Inferior parietal cortex (tissue), 1 donor: ENCODE data around the gene CNPY4.
"Not testable (repeated sequence)": the region's sequence is repeated elsewhere in the genome, so short reads cannot be mapped to it uniquely, and the experiment has no call there.

Source experiments
- DNase-seq: peaks from one replicate; pipeline ENCODE4 v3.0.0-alpha.2; 2016; ENCODE audit errors: extremely low spot score

CNPY4 gene

DNA sequence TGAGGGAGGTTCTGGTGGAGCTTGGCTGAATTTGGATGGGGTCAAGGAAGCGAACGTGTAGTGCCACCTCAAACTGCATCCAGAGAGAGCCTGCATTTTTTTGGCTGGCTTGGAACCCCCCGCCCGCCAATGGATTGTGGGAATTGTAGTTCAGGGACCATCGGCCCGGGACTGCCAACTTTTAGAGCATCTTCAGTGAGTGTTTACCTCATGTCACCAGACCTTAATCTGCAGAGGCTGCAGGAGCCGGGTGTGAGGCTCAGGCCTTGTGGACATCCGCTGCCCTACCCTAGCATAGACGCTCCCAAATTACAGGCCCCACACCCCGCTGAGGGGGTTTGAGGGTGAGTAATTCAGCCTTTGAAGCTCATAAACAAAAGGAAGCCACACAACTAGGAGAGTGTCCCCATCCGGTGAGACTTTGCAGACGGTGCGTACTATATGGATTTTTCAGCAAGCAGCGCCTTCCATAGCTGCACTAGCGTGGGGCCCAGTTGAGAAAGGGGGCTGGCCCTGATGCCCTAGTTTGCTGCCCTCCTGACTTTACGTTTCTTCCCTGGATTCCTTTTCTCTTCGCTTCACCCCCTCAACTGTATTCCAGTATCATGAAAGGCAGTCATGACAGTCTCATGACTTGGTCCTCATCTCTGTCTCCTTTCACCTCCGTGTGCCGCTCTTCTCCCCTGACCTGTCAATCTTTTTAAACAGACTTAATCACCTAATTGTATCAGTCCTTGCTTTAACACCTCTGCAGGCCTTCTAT is 717 bp downstream of the CNPY4 start:
- DNase-seq: peak; percentile 74

- no peak for DNase-seq
Measured at GRCh38 chr7:100120733-100121036, 1.3 kb downstream of the CNPY4 start.

DNA sequence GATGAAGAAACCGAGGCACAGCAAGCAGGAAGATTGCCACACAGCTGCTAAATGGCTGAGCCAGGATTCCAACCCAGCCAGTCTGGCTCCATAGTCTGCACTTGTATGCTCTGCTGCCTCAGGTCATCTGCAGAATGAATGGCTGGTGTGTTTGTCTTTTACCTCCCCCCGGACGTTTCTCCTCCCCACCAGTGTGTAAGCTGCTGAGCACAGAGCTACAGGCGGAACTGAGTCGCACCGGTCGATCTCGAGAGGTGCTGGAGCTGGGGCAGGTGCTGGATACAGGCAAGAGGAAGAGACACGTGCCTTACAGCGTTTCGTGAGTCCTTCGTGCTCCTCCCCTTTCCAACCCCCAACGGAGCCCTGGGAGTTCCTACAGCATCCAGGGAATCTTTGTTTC is 2.6 kb downstream of the CNPY4 start:
- no peak for DNase-seq

DNA sequence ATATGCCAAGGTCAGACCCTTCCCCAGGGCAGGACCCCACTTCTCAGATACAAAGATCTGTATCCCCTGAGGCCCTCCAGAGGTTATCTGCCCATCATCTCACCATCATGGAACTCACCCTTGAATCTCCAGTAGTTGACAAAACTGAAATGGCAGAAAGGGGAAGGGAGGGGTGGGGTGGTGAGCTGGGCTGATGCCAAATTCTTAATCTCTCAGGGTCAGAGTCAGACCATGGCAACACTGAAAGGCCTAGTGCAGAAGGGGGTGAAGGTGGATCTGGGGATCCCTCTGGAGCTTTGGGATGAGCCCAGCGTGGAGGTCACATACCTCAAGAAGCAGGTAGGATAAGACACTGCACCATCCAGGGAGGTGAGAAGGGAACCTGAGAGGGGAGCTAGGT is 3.1 kb downstream of the CNPY4 start:
- no peak for DNase-seq

DNA sequence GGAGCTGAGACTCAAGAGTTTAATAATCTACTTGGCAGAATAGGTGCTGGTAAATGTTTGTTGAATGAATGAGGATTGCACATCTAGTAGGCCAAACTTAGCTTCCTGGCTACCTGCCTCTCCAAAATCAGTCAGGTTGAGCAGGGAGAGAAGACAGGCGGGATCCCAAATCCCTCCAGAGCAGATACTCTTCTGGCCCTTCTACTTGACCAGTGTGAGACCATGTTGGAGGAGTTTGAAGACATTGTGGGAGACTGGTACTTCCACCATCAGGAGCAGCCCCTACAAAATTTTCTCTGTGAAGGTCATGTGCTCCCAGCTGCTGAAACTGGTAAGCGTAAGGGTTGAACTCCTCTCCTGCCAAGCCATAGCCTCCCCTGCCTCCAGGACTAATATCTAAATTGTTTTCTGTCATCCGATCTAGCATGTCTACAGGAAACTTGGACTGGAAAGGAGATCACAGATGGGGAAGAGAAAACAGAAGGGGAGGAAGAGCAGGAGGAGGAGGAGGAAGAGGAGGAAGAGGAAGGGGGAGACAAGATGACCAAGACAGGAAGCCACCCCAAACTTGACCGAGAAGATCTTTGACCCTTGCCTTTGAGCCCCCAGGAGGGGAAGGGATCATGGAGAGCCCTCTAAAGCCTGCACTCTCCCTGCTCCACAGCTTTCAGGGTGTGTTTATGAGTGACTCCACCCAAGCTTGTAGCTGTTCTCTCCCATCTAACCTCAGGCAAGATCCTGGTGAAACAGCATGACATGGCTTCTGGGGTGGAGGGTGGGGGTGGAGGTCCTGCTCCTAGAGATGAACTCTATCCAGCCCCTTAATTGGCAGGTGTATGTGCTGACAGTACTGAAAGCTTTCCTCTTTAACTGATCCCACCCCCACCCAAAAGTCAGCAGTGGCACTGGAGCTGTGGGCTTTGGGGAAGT is 5.1 kb downstream of the CNPY4 start:
- DNase-seq: no peak

GRCh38 chr7:100126239-100126930 is 7.0 kb downstream of the CNPY4 start:
- no peak for DNase-seq

- peak; percentile 94 for DNase-seq
Measured at GRCh38 chr7:100126931-100127865, 7.8 kb downstream of the CNPY4 start, which contains the start of gene MBLAC1. TSS of gene MBLAC1 (plus strand) at chr7:100126967. CDS start at chr7:100127396, 429 bp downstream.

DNA sequence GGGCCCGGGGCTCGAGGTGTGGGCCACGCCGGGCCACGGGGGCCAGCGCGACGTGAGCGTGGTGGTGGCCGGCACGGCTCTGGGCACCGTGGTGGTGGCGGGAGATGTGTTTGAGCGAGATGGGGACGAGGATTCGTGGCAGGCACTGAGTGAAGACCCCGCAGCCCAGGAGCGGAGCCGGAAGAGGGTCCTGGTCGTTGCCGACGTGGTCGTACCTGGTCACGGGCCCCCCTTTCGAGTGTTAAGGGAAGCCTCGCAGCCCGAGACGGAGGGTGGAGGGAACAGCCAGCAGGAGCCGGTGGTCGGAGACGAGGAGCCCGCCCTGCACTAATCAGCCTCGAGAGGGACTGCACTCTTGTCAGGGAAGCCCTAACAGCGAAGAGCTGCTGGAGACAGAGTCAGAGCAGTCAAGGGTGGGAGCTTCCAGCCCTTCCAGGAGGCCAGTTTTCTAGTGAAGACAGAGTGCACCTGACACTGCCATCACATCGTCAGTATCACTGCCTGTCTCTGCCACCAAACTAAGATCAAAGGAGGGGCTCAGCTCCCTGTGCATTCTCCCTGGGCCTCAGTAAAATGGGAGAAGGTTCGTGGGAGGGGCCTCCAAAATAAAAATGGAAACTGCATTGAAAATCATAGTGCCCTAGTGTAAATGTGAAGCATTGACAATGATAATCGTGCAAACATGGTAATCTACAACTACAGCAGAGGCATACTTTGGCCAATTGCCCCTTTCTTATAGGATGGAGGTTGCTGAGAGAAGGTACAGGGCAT is 8.6 kb downstream of the CNPY4 start:
- no peak for DNase-seq

- no peak for DNase-seq
Measured at GRCh38 chr7:100128637-100128963, 9.2 kb downstream of the CNPY4 start.

DNA sequence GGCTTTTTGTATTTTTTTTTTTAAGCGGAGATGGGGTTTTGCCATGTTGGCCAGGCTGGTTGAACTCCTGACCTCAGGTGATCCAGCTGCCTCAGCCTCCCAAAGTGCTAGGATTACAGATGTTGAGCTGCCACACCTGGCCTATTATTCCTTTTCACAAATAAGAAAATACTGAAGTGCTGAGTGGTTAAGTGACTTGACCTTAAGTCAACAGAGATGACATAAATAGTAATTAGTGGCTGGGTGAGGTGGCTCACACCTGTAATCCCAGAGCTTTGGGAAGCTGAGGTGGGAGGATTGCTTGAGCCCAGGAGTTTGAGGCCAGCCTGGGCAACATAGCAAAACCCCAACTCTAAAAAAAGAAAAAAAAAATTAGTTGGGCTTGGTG is 10.8 kb downstream of the CNPY4 start:
- not testable (repeated sequence) for DNase-seq

GRCh38 chr7:100130608-100131453 is 11.4 kb downstream of the CNPY4 start:
- DNase-seq: peak; percentile 77

DNA sequence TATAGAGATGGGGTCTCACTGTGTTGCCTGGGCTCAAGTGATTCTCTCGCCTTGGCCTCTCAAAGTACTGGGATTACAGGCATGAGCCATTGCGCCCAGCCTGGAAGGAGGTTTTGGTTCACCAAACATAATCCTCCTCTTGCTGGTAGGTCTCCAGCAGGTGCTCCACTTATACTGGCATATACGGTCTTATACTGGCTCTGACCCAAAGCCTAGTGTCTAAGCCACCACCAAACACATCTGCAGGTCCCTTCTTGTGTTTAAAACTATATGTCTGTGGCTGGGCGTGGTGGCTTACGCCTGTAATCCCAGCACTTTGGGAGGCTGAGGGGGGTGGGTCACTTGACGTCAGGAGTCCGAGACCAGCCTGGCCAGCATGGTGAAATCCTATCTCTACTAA is 12.7 kb downstream of the CNPY4 start:
- DNase-seq: no peak

DNA sequence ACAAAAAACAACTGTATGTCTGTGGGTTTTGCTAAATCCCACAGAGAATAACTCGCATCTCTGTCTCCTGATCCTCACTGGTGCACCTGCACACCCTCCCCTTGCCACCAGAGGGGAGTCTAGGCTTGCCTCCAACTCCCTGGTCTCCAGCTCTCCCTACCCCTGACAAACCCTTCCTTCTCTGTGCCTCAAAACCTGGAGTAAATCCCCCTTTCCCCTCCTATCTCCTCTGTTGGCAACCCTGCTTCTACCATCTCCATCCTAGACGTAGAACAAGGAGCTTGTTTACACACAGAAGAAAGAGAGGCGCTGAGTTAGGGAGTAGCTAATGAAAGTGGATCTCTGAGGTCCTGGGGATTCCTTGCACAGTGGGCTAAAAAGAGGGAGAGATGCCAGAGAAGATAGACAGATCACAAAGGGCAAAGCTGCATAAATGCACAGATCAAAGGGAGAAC is 13.3 kb downstream of the CNPY4 start:
- DNase-seq: peak; percentile 52

GRCh38 chr7:100137851-100138760 is 18.7 kb downstream of the CNPY4 start:
- DNase-seq: no peak

DNA sequence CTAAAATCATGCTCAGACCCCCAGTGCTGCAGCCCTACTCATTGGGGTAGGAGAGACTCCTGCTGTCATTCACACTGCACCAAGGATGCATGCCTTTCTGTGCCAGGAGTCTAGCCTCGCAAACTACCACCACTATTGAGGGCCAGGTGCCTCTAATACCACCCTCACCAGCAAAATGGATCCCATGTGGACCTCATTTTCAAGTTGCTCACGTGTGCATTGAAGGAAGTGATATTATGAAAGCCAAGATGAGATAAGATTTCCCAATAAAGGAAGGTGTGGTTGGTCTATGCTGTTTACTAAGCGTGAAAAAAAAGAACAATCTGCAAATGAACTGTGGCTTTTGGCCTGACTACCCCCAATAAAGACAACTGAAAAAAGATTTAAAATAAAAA is 22.1 kb downstream of the CNPY4 start:
- DNase-seq: no peak

GRCh38 chr7:100142461-100142860 is 23.0 kb downstream of the CNPY4 start:
- no peak for DNase-seq

GRCh38 chr7:100146350-100146749 is 26.9 kb downstream of the CNPY4 start:
- not testable (repeated sequence) for DNase-seq

DNA sequence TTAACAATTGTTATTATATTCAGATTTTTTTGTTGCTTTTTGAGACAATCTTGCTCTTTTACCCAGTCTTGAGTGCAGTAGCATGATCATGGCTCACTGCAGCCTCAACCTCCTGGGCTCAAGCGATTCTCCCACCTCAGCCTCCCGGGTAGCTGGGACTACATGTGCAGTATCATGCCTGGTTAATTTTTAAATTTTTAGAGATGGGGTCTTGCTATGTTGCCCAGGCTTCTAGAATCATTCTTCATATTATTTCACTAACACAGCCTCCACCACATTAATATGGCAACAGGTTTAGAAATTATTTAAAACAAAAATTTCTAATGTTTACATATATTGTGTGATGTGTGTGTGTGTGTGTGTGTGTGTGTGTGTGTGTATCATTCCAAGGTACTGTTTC is 27.8 kb downstream of the CNPY4 start:
- DNase-seq: no peak

- no peak for DNase-seq
Measured at GRCh38 chr7:100148225-100148558, 28.8 kb downstream of the CNPY4 start.
